Body of pancreas (tissue), 4 donors: ENCODE data around the gene TENT4A. TPM values are rescaled to one million over a fixed set of nuclear protein-coding genes. Genes with fewer than 3 reads are reported as not detected.

Source experiments
- ATAC-seq: fragments of 150-250 bp; one replicate; pipeline ENCODE4 v1.9.1; 2016
- DNase-seq, 4 donors: peaks; one replicate each; pipeline ENCODE4 v3.0.0-alpha.2; 2019
- H3K27ac ChIP-seq, 4 donors: fragments of 200-600 bp; sonication (generic); 1 replicate in 3 of 4; 2 replicates in 1 of 4; pipeline versions ENCODE4 v1.5.1 to v1.6.1; 2016 to 2019; ENCODE audit warnings: mild to moderate bottlenecking in 1 of 4, mixed read lengths in 1 of 4, moderate library complexity in 1 of 4
- H3K27me3 ChIP-seq, 2 donors: fragments of 200-600 bp; sonication (generic); one replicate each; pipeline ENCODE4 v1.6.0; 2016; ENCODE audit warnings: mild to moderate bottlenecking in 1 of 2
- H3K36me3 ChIP-seq, 2 donors: fragments of 200-600 bp; sonication (generic); replicated peaks in 1 of 2; 2 replicates each; pipeline ENCODE4 v1.5.1; 2016; ENCODE audit warnings: low read depth in 2 of 2; ENCODE audit not compliant: insufficient read depth in 1 of 2
- H3K4me1 ChIP-seq: fragments of 200-600 bp; sonication (generic); one replicate; pipeline ENCODE4 v1.6.0; 2016
- H3K4me3 ChIP-seq, 2 donors: fragments of 200-600 bp; sonication (generic); 1 replicate in 1 of 2; 2 replicates in 1 of 2; pipeline ENCODE4 v1.5.1; 2016 to 2019
- H3K9me3 ChIP-seq, 3 donors: fragments of 200-600 bp; sonication (generic); 1 replicate in 2 of 3; 2 replicates in 1 of 3; pipeline ENCODE4 v1.5.1; 2016
- CTCF ChIP-seq, 7 experiments: fragments of 450-650 bp in 4 of 7; fragments of 200-600 bp in 3 of 7; sonication (generic) in 3 of 7; IDR thresholded peaks; one replicate each; pipeline ENCODE4 v1.5.1; 2016 to 2019; ENCODE audit warnings: antibody characterized with exemption in 7 of 7
- POLR2A ChIP-seq, 3 donors: fragments of 450-650 bp; IDR thresholded peaks; one replicate each; pipeline ENCODE4 v1.6.1; 2016; ENCODE audit warnings: antibody characterized with exemption in 3 of 3, mild to moderate bottlenecking in 2 of 3
- WGBS, 2 donors: methylation state at CpG; one replicate each; pipeline ENCODE4 v1.1.5; 2017; 5-methylcytosine and 5-hydroxymethylcytosine counted together
- intact Hi-C: fragments of 100-400 bp; cut with DNase I; formaldehyde crosslinking; loops from one replicate; pipeline ENCODE4 v1.15.1; 2023
- total RNA-seq, 2 donors: library from RNA; depleted of rRNA; stranded (reverse); fragments of >200 nt; gene quantifications; one replicate each; pipeline ENCODE4 v1.1.0, GENCODE V29; 2016

The TENT4A gene
- total RNA-seq, 2 donors from 2014 or later, result 11.9 to 27.7 TPM

DNA sequence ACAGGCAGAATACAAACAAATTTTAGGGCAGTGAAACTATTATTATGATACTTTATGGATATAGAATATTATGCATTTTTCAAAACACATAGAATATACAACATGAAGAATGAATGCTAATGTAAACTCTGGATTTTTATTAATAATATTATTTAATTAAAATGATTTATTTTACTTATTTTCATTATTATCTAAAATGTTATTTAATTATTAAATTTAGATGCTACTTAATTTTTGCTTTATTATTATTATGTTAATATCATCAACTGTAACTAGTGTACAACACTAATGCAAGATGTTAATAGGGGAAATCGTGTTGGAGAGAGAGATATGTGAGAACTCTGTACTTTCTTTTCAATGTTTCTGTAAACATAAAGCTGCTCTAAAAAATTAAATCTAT lies 39.3 kb upstream of the TENT4A start:
- Histone ChIP-seq H3K4me1 (no peaks in the 10 kb centered on the region), H3K36me3 (no peaks in the 10 kb centered on the region), H3K27me3 (no peaks in the 10 kb centered on the region), H3K4me3 (no peak overlapping the region), H3K27ac (no peak overlapping the region), H3K9me3 (no peaks in the 10 kb centered on the region)
- TF ChIP-seq POLR2A (IDR thresholded peaks at IDR 0.05) (no peak), CTCF (IDR thresholded peaks at IDR 0.05) (no peak)
- no peak for ATAC-seq
- intact Hi-C loops, result no loop called here
- WGBS, 2 donors, result 62 to 78% methylated on average over 1 of the region's 1 CpG
- DNase-seq, result no peak

- no peak for DNase-seq
- Histone ChIP-seq H3K27me3 (no peaks in the 10 kb centered on the region), H3K4me3 (no peak overlapping the region), H3K4me1 (no peaks in the 10 kb centered on the region), H3K9me3 (no peaks in the 10 kb centered on the region), H3K36me3 (no peaks in the 10 kb centered on the region), H3K27ac (no peak overlapping the region)
- intact Hi-C loops, result no loop called here
- TF ChIP-seq POLR2A (IDR thresholded peaks at IDR 0.05), result no peak
- TF ChIP-seq CTCF (IDR thresholded peaks at IDR 0.05), result no peak
- 87% methylated on average over 3 of the region's 3 CpGs for WGBS, 2 donors
- ATAC-seq, result no peak
Measured at GRCh38 chr5:6674421-6674820, 38.8 kb upstream of the TENT4A start.

GRCh38 chr5:6674886-6675285 lies 38.3 kb upstream of the TENT4A start:
- no peak for TF ChIP-seq POLR2A (IDR thresholded peaks at IDR 0.05)
- no peak for TF ChIP-seq CTCF (IDR thresholded peaks at IDR 0.05)
- no peak overlapping the region for H3K4me3 ChIP-seq
- no peaks in the 10 kb centered on the region for H3K27me3 ChIP-seq
- WGBS, 2 donors, result 90 to 95% methylated on average over 10 of the region's 10 CpGs
- H3K27ac ChIP-seq, result no peak overlapping the region
- no peaks in the 10 kb centered on the region for H3K9me3 ChIP-seq
- H3K4me1 ChIP-seq, result no peaks in the 10 kb centered on the region
- no peaks in the 10 kb centered on the region for H3K36me3 ChIP-seq
- ATAC-seq, result no peak
- no peak for DNase-seq
- intact Hi-C loops, result no loop called here

DNA sequence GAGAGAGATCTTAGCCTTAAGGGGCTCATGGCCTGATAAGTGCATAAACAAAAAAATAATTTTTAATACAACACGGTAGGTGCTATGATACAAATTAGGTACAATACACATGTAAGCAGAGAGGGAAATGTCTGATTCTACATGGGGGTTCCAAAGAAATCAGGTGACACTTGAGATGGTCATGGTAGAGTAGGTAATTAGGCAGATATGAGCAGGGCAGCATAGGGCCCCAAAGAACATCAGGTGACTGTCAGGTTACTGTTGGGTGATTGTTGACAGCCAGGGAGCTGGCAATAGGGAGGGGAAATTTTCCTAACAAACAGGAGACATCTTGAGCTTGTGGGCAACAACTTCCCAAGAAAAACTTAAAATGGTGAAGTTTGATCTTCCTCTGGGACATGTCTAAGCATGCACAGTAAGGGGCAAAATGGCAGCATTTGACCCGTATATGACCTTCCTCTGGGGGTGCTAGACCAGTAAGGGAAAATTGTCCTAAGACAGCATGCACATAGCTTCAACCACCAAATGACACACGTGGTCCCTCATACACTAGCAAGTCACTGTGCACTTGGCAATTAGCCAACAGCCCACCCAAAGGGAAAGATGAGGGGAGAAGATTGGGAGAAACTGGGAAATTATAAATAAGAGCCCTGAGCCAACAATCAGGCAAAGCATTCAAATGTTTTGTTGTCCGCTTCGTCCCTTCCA lies 37.3 kb upstream of the TENT4A start:
- Histone ChIP-seq H3K27ac (no peak overlapping the region), H3K27me3 (no peaks in the 10 kb centered on the region), H3K9me3 (no peaks in the 10 kb centered on the region), H3K4me3 (no peak overlapping the region), H3K4me1 (no peaks in the 10 kb centered on the region), H3K36me3 (no peaks in the 10 kb centered on the region)
- ATAC-seq (no peak), DNase-seq (no peak)
- 89 to 91% methylated on average over 5 of the region's 5 CpGs for WGBS, 2 donors
- intact Hi-C loops, result no loop called here
- TF ChIP-seq POLR2A (IDR thresholded peaks at IDR 0.05) (no peak), CTCF (IDR thresholded peaks at IDR 0.05) (no peak)

DNA sequence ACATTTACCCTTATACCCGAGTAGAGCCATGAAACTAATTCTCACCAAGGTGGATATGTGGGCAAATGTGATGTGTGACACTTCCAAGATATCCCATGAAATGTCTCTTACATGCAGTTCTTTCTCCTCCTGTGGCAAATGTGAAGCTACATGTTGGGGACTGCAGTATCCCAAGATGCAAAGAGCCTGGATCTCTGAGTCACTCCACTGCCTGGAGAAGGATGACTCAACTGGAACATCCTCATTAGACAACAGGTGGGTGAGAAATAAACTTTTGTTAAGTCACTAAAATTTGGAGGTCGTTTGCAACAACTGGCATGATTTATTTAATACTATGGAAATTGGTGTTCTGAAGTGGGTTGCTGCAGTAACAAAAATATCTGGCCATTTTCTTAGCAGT lies 36.5 kb upstream of the TENT4A start:
- intact Hi-C loops, result no loop called here
- no peaks in the 10 kb centered on the region for H3K9me3 ChIP-seq
- H3K4me3 ChIP-seq, result no peak overlapping the region
- DNase-seq (no peak), ATAC-seq (no peak)
- WGBS, 2 donors, result 47 to 63% methylated on average over 2 of the region's 2 CpGs
- no peaks in the 10 kb centered on the region for H3K27me3 ChIP-seq
- no peaks in the 10 kb centered on the region for H3K4me1 ChIP-seq
- TF ChIP-seq POLR2A (IDR thresholded peaks at IDR 0.05) (no peak), CTCF (IDR thresholded peaks at IDR 0.05) (no peak)
- H3K36me3 ChIP-seq, result no peaks in the 10 kb centered on the region
- no peak overlapping the region for H3K27ac ChIP-seq
